Measurements from ENCODE around the gene DEPDC1.

DEPDC1 gene

DNA sequence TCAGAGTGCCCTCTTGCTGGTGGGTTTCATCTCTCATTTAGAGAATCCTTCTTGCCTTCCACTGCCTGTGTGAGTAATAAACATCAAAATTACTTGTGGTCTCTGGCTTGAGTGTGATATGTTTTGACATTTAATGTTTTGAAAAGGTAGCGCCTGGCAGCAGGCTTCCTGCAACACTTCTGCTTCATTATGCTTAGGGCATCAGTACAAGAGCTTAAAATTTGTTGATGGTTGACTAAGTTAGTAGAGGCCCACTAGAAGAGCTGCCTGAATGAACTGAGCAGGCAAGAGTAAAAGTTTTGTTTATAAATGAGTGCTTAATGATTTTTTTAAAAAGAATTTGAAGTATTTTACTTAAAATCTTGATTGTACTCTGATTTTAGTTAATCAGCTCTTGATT lies 40.7 kb downstream of the DEPDC1 start:
- DNase-seq (ENCODE audit: insufficient read length, low spot score) (no peak), FAIRE-seq (no peak)
- TF ChIP-seq CTCF (IDR thresholded peaks at IDR 0.05; ENCODE audit: insufficient read depth, missing control alignments): no peak

GRCh38 chr1:68454534-68454933 lies 42.3 kb downstream of the DEPDC1 start:
- FAIRE-seq (no peak), DNase-seq (ENCODE audit: insufficient read length, low spot score) (no peak)
- no peak for TF ChIP-seq CTCF (IDR thresholded peaks at IDR 0.05; ENCODE audit: insufficient read depth, missing control alignments)

DNA sequence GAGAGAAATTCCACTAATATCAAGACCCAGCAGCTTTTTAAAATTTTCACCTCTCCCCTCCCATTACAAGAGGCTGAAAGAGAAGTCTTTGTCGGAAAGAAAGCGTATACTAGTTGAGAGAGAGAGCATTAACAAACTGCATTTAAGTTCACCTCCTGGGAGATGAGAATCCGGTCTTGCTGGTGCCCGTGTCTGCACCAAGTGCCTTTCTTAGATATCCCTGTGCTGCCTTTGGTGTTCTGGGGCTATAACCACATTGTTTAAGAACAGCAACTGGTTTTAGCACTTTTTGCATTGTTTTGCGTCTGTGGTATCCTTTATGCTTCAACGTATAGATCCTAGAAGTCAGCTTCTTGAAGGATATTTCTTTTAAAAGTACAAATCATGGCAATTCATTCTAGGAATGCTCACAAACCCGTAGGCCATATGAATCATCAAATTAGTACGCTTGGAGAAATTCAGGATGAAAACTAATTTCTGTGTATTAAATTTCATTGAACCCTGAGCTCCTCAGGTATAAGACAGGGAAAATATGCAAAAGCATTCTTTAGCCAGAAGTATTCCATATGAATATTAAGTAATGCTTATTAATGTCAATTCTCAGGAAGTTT lies 43.7 kb downstream of the DEPDC1 start:
- DNase-seq (ENCODE audit: insufficient read length, low spot score) (no peak), FAIRE-seq (no peak)
- no peak for TF ChIP-seq CTCF (IDR thresholded peaks at IDR 0.05; ENCODE audit: insufficient read depth, missing control alignments)

GRCh38 chr1:68449901-68450300 lies 47.0 kb downstream of the DEPDC1 start, which contains the start of gene RPE65:
Gene RPE65 (minus strand): TSS chr1:68449954. CDS start chr1:68449905, 49 bp downstream.
- no peak for FAIRE-seq

DNA sequence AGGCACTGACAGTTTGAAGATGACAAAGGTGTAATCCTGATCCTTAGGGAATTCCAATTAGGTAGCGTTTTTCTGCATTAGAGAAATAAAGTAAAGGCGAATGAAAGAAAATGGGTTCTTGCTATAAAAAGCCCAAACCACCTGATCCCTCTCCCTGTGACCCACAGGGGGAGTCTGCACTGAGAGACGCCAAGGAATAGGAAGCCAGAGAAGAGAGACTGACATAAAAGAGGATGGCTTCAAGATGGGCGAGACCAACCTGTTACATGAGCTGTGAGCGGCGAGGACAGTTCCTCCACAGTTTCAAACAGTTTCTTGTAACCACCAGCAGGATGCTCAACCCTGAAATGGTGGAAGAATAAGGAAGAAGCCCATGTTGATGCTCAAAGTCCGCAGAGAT lies 48.5 kb downstream of the DEPDC1 start:
- FAIRE-seq (no peak), DNase-seq (ENCODE audit: insufficient read length, low spot score) (no peak)
- no peak for TF ChIP-seq CTCF (IDR thresholded peaks at IDR 0.05; ENCODE audit: insufficient read depth, missing control alignments)

More at GRCh38 chr1:68449901-68450300, 47.0 kb downstream of the DEPDC1 start, which contains the start of gene RPE65:
- TF ChIP-seq CTCF (IDR thresholded peaks at IDR 0.05; ENCODE audit: insufficient read depth, missing control alignments): no peak
- no peak for DNase-seq (ENCODE audit: insufficient read length, low spot score)

DNA sequence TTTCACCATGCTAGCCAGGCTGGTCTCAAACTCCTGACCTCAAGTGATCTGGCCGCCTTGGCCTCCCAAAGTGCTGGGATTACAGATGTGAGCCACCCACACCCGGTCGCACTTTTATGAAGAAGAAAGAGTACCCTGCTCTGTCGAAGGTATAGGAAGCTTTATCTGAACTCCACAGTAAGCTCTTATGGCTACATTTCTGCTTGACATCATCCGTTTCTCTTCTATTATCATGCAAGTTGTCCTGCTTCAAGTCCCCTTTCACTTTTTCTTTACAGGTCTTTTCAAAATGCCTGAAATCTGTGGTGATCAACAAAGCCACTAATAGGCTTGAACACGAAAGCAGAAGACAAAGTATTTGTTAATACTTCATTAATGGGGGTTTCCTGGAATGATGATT lies 51.2 kb downstream of the DEPDC1 start:
- no peak for TF ChIP-seq CTCF (IDR thresholded peaks at IDR 0.05; ENCODE audit: insufficient read depth, missing control alignments)
- FAIRE-seq: no peak
- no peak for DNase-seq (ENCODE audit: insufficient read length, low spot score)

GRCh38 chr1:68442822-68443556 lies 53.9 kb downstream of the DEPDC1 start:
- peak; percentile 59 for TF ChIP-seq CTCF (IDR thresholded peaks at IDR 0.05; ENCODE audit: insufficient read depth, missing control alignments)
- DNase-seq (ENCODE audit: insufficient read length, low spot score): no peak
- FAIRE-seq: no peak

All from D721Med (cell line).